CD4-positive, alpha-beta T cell treated with Interleukin-6 at 100 ng/mL for 8 hours (primary cell): ENCODE measurements around the gene IL17D.
"Not testable (repeated sequence)": the region's sequence is repeated elsewhere in the genome, so short reads cannot be mapped to it uniquely, and the experiment has no call there.

Experiments used
- DNase-seq: peaks from one replicate; pipeline ENCODE4 v3.0.0-alpha.2; 2020; ENCODE audit warnings: mixed read lengths, low spot score

Gene IL17D

DNA sequence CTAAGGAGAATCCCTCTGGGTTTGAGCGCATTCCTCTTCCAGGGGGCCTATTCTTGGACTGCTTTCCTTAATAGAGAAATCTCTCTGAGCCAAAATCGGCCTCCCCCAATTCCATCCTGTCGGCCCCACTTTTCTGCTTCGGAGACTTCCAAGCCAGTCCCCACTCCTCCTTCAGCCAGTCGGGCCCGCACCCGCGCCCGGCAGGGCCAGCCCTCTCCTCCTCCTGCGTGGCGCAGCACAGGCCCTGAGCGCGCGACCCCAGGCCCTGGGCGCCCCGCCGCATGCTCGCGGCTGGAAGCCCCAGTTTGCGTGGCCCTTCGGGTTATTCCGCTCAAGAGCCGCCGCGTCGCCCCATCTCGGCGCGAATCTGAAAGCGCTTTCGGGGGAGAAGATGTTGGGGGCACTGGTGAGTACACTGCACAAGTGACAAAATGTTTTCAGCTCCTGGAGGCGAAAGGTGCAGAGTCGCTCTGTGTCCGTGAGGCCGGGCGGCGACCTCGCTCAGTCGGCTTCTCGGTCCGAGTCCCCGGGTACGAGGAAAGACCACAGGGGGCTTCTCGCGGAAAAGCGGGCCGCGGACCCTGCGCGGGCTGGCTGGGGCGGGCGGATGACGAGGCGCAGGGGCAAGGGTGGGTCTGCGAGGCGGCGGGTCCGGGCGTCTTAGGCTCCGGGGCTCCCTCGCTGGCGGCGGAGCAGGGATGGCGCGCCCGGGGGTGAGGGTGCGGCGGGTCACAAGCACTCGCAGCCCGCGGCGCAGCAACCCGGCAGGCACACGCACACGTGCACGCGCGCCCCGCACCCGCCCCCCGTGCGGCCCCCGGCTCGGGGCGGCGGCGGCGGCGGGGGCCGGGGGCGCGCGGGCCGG, at the start of gene IL17D:
TSS of gene IL17D (plus strand) at position 785 of the 865 bp plus-strand sequence. CDS start 303 bp downstream, outside the sequence.
- no peak for DNase-seq

GRCh38 chr13:20654156-20654555, 49.3 kb upstream of the IL17D start:
- DNase-seq, result no peak

GRCh38 chr13:20658451-20659040, 45.0 kb upstream of the IL17D start:
- DNase-seq, result no peak

DNA sequence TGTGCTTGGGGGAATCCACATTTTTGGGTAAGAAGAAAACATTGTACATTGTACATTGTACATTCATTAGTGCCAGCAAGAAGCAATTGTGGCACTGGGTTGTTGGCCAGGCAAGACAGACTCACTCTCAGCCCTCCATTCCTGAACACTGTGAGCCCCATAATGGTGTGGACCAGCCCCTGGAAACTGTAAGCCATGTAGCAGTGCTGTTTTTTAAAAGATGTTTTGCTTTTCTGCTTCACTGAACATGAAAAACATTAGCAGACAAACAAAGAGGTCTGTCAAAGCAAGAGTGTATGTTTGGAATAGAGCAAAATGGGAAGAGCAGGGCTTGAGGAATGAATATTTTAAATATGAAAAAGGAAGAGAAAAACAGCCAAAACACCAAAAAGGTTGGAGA, 39.1 kb upstream of the IL17D start:
- DNase-seq, result no peak

DNA sequence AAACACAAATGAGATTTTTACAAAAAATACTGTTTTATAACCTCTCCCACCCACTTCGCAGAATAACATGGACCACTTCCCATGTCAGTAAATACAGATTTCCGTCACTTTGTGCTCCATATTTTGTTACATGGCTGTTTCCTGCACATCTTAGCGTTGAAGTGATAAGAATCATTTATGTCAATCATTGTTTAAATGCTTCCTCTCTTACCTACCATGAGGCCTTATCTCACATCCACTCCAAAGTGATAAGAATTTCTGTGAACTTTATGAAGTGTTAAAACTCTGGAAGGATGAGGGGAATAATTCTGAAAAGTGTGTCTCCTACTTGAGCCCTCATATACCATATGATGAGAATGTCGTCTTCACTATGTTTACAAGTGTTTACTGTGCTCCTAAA, 36.6 kb upstream of the IL17D start:
- DNase-seq, result no peak

DNA sequence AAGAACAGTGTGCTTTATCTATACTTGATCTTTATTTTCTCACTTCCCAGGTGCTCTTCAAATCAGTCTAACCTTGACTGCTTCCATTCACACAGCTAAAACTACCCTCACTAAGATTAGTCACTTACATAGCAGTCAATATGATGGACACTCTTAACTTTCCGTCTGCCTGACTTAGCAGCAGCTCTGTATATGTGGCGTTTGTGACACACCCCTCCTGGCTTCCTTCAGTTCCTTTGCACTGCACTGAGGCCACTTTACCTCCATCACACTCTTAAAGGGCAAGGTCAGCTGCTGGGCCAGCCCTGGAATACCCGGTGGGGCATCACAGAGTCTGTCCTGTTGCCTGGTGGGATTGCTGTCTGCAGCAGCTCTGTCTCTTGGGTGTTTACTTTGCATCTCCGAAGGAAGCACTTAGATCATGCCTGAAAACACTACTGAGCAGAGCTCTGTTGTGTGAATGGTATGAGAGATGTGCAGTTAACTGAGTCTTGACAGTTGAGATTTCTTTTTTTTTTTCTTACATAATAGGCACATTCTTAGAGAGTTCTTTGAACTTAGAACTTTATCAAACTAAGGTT, 35.6 kb upstream of the IL17D start:
- DNase-seq, result no peak

GRCh38 chr13:20669162-20669561, 34.3 kb upstream of the IL17D start:
- DNase-seq, result no peak

DNA sequence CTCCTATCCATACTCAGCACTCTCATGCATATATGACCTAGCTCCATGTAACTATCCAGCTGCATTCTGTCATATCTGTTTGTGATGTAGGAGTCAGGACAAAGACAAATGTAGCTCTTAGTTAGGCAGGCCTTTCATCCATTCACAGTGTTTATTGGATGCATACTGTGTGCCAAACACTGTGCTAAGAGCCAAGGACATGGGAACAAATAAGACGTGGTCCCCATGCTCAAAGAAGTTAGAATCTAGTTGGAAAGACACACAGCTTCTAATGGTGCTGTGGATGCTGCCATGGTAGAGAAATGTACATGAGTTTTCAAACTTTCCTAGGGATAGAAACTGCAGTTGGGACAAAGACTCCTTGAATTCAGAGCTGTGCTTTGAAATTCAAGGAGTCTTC, 31.7 kb upstream of the IL17D start:
- DNase-seq, result no peak

DNA sequence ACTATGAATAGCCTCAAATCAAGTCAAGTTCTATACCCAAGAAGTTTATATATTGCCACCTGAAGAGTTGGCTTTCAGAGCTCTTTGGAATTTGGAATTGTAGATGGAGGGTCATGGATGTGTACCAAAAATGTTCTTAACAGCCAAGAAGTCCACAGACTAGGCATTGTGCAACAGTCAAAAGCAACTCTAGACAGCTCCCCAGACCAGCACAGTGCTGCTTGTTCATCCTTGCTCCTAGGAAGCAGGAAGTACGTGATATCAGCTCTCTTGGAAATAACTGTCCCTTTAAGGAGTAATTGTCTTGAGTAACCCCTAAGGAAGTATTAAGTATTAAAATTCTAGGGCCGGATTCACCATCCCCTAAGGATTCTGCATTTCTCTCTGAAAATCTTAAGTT, 30.7 kb upstream of the IL17D start:
- DNase-seq, result no peak

DNA sequence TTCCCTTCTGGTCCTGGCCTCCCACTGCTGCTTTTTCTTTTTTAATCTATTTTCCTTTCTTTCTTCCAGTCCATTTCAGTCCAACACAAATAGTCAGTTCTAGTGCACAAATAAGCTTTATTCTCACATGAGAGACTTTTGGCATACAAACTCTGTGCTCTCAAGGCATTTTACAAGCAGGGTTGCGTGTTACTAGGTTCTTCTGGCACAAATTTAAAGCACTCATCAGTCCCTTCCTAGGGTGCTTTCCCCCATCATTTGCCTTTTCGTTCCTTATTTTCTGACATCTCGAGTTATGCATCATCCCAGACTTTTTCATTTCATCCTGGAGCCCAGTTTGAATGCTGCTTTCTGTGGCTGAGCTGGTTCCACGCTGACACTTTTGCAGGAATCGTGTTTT, 29.8 kb upstream of the IL17D start:
- no peak for DNase-seq

GRCh38 chr13:20676213-20676612, 27.3 kb upstream of the IL17D start:
- no peak for DNase-seq

- not testable (repeated sequence) for DNase-seq
These were observed 24.9 kb upstream of the IL17D start for GRCh38 chr13:20678606-20679005.

GRCh38 chr13:20679879-20680278, 23.6 kb upstream of the IL17D start:
- DNase-seq, result no peak

- no peak for DNase-seq
These were observed 23.0 kb upstream of the IL17D start for GRCh38 chr13:20680416-20681080.

DNA sequence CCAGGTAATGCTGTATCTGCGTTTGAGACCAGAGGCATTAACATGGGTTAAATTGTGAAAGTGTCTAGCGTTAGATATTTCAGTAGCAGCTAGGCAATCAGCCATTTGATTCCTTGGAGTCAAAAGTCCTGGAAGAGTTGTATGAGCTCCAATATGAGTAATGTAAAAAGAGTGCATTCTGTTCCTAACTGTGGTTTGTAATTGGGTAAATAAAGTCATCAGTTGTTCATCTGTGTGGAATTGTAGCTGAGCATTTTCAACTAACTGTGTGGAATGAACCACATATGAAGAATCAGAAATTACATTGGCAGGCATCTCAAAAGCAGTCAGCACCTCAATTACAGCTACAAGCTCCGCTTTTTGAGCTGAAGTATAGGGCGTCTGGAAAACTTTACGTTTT, 22.0 kb upstream of the IL17D start:
- not testable (repeated sequence) for DNase-seq

GRCh38 chr13:20682061-20682460, 21.4 kb upstream of the IL17D start:
- DNase-seq, result no peak

DNA sequence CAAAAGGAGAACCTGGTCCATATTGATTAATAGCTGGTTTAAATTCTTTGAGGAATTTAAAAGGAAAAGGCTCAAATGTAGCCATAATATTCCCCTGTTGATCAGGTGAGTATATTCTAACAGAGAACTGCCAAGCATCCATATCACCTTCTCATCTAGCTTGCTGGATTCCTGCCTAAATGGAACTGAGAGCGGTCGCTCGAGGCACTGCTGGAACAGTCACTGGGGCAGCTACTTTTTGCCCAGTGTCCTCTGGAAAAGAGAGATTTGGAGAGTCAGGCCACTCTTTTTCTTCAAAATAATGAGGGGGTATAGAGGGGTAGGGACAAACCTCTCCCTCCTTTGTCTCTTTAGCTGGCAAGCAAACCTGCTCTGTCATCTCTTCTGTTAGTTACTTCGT, 19.5 kb upstream of the IL17D start:
- no peak for DNase-seq

DNA sequence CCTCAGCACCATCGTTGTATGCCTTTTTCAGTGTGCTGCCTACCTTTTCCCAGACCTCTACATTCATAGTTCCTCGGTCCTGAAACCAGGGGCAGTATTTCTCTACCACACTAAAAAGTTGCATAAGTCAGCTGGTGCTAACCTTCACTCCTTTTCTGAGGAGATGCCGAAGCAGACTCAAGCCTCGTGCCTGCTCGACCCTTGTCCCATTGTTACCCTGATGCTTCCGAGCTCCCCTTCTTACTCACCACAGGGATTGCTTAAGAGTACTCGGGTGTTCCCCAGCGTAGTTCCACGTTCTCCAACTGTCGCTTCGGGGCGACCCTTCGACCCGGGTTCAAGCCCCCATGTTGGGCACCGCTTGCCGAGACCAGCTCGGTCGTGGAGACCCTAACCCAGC, 19.0 kb upstream of the IL17D start:
- DNase-seq, result no peak

DNA sequence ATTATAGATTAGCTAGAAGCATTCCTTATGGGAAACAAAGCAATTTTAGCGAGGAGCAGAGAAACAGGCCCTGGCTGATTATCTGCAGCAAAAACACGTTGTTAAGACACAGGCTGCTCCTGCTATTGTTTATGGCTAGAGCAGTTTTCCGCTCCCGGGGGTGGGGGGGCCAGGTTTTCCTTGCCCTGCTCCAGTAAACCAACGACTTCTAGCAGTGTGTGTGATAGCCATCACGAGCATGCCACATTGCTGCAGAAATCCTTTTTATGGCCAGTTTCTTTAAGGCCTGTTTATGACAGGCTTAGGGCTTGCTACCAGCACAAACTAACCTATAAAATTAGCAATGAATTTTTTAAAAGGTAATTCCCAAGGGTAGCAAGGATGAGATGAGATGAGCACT, 18.4 kb upstream of the IL17D start:
- no peak for DNase-seq

- no peak for DNase-seq
These were observed 17.3 kb upstream of the IL17D start for GRCh38 chr13:20686167-20686566.

- no peak for DNase-seq
These were observed 16.5 kb upstream of the IL17D start for GRCh38 chr13:20686863-20687579.

GRCh38 chr13:20689291-20689690, 14.2 kb upstream of the IL17D start:
- no peak for DNase-seq
